Measurements from ENCODE around the gene CLINT1.

The CLINT1 gene

DNA sequence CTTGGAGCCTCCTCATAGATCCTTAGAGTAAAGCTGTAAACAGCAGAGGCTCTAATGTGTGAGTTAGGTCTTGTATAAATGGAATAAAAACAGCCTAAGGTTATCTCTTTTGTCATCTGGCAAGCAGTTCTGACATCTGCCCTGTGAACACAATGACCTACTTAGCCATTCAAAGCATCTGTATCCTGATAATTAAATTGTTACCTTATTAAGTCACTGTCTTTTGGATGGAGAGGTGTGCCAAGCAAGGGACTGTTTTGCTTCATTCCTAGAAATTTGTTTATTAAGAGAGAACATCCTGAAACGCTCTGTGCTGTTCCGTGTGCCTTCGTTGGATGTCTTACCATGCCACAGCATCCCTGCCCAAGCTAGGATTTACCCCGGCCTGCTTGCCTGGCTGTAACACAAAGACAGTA lies 113.9 kb downstream of the CLINT1 start:
- TF ChIP-seq, protein P1, sequence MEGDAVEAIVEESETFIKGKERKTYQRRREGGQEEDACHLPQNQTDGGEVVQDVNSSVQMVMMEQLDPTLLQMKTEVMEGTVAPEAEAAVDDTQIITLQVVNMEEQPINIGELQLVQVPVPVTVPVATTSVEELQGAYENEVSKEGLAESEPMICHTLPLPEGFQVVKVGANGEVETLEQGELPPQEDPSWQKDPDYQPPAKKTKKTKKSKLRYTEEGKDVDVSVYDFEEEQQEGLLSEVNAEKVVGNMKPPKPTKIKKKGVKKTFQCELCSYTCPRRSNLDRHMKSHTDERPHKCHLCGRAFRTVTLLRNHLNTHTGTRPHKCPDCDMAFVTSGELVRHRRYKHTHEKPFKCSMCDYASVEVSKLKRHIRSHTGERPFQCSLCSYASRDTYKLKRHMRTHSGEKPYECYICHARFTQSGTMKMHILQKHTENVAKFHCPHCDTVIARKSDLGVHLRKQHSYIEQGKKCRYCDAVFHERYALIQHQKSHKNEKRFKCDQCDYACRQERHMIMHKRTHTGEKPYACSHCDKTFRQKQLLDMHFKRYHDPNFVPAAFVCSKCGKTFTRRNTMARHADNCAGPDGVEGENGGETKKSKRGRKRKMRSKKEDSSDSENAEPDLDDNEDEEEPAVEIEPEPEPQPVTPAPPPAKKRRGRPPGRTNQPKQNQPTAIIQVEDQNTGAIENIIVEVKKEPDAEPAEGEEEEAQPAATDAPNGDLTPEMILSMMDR (IDR thresholded peaks at IDR 0.05; ENCODE audit: insufficient read depth, missing control alignments), result no peak
- FAIRE-seq (no peak), DNase-seq (ENCODE audit: insufficient read length, low spot score) (no peak)

DNA sequence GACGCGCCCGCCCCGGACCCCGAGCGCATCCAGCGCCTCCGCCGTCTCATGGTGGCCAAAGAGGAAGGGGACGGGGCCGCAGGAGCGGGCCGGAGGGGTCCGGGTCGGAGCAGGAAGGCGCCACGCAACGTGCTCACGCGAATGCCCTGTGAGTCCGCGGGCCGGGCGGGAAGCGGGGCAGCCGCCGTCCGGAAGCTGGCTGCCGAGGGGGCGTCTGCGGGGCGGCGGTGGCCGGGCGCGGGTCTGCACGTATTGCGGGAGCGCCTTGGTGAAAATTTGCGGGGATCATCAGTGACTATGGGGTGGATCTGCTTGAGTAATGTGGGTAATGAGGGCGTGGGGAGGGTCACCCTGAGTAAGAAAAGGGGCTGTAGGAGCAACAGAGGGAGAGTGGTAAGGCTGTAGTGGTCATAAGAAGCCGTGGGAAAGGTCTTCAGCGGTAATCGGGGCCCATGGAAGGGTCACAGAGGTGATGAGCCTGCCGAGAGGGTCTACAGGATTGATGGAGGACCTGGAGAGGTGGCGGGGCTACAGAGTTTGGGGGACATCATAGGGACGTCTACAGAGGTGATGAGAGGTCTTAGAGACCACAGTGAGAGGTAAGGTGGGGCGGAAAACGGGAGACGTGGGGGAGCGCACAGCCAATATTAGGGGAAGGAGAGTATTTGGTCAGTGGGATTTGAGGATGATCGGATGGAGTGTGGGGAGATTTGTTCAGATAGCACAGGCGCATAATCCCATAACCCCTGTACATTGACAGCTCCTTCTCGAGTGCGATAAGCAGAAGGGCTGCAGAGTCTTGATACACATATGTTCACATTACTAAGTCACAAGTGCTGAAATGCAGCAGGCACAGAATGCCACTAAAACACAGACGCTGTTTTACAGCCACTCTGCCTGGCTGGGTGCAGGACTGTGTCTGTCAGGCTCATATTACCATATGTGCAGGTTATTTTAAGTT lies 114.6 kb downstream of the CLINT1 start:
- FAIRE-seq (no peak), DNase-seq (ENCODE audit: insufficient read length, low spot score) (peak; percentile 40)
- TF ChIP-seq, protein P1 (IDR thresholded peaks at IDR 0.05; ENCODE audit: insufficient read depth, missing control alignments), result no peak

GRCh38 chr5:157743163-157744050 lies 115.5 kb downstream of the CLINT1 start, which contains the start of gene LSM11:
LSM11 (plus strand) TSS chr5:157743712; CDS start chr5:157743751, 39 bp downstream.
- TF ChIP-seq, protein P1 (IDR thresholded peaks at IDR 0.05; ENCODE audit: insufficient read depth, missing control alignments), result peak; percentile 94
- DNase-seq (ENCODE audit: insufficient read length, low spot score) (peak; percentile 86), FAIRE-seq (no peak)

- no peak for FAIRE-seq
- TF ChIP-seq, protein P1 (IDR thresholded peaks at IDR 0.05; ENCODE audit: insufficient read depth, missing control alignments), result no peak
- DNase-seq (ENCODE audit: insufficient read length, low spot score), result no peak
Observed at GRCh38 chr5:157741131-157741530, 117.8 kb downstream of the CLINT1 start.

DNA sequence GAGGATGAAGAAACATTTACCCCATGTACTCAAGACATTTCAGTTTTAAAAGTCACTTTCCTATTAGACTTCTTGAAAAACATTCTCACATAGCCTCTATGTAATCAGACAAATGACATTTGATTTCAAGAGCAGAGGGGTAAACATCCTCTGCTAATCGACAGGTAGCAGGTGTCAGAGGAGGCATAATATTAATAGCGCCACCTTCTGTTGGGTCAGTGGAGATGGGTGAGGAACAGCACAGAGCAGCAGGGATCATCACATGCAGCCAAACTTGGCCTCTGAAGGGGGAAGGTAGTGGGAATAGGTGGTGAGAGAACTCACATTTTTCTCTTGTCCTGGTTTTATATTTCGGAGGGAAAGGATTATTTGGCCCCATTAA lies 118.7 kb downstream of the CLINT1 start:
- FAIRE-seq (no peak), DNase-seq (ENCODE audit: insufficient read length, low spot score) (peak; percentile 24)
- TF ChIP-seq, protein P1 (IDR thresholded peaks at IDR 0.05; ENCODE audit: insufficient read depth, missing control alignments), result peak; percentile 29

GRCh38 chr5:157739388-157740228 lies 119.3 kb downstream of the CLINT1 start:
- FAIRE-seq (no peak), DNase-seq (ENCODE audit: insufficient read length, low spot score) (no peak)
- TF ChIP-seq, protein P1 (IDR thresholded peaks at IDR 0.05; ENCODE audit: insufficient read depth, missing control alignments), result no peak
